ENCODE results near the gene EPHB3. TPM values are rescaled to one million over a fixed set of nuclear protein-coding genes. Genes with fewer than 3 reads are reported as not detected.

The EPHB3 gene
- total and polyA plus RNA-seq, 7 donors: 1.6 to 20.2 (median 1.9) TPM

GRCh38 chr3:184523825-184524615 lies 37.6 kb upstream of the EPHB3 start:
- no peaks in the 10 kb centered on the region for H3K36me3 ChIP-seq
- DNase-seq: no peak
- intact Hi-C loops (cut with DNase I): no loop called here
- TF ChIP-seq POLR2AphosphoS5 (IDR thresholded peaks at IDR 0.05): peak in 1 of 4 donors; percentile 44
- TF ChIP-seq EP300 (IDR thresholded peaks at IDR 0.05): no peak
- TF ChIP-seq, protein P1, sequence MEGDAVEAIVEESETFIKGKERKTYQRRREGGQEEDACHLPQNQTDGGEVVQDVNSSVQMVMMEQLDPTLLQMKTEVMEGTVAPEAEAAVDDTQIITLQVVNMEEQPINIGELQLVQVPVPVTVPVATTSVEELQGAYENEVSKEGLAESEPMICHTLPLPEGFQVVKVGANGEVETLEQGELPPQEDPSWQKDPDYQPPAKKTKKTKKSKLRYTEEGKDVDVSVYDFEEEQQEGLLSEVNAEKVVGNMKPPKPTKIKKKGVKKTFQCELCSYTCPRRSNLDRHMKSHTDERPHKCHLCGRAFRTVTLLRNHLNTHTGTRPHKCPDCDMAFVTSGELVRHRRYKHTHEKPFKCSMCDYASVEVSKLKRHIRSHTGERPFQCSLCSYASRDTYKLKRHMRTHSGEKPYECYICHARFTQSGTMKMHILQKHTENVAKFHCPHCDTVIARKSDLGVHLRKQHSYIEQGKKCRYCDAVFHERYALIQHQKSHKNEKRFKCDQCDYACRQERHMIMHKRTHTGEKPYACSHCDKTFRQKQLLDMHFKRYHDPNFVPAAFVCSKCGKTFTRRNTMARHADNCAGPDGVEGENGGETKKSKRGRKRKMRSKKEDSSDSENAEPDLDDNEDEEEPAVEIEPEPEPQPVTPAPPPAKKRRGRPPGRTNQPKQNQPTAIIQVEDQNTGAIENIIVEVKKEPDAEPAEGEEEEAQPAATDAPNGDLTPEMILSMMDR (IDR thresholded peaks at IDR 0.05): no peak
- TF ChIP-seq POLR2A (IDR thresholded peaks at IDR 0.05): no peak
- peaks cover 12 to 77% (median 42%) of the 10 kb centered on the region in 3 donors for H3K27me3 ChIP-seq
- peaks cover 0 to 19% (median 15%) of the 10 kb centered on the region in 4 donors for H3K4me1 ChIP-seq
- no peaks in the 10 kb centered on the region for H3K9me3 ChIP-seq
- 43 to 52% methylated on average over 7 of the region's 7 CpGs for WGBS, 2 donors
- H3K4me3 ChIP-seq: no peak overlapping the region
- H3K27ac ChIP-seq: no peak overlapping the region

GRCh38 chr3:184524981-184525336 lies 36.6 kb upstream of the EPHB3 start:
- TF ChIP-seq, protein P1 (IDR thresholded peaks at IDR 0.05): no peak
- no peak for TF ChIP-seq EP300 (IDR thresholded peaks at IDR 0.05)
- no peak for TF ChIP-seq POLR2AphosphoS5 (IDR thresholded peaks at IDR 0.05)
- no peak for TF ChIP-seq POLR2A (IDR thresholded peaks at IDR 0.05)
- no peaks in the 10 kb centered on the region for H3K36me3 ChIP-seq
- DNase-seq: no peak
- peak overlapping the region in 2 of 4 donors; percentile 32 to 35 for H3K27ac ChIP-seq
- no peaks in the 10 kb centered on the region for H3K9me3 ChIP-seq
- peak overlapping the region in 3 of 4 donors; percentile 37 to 46 (median 44) for H3K4me3 ChIP-seq
- H3K4me1 ChIP-seq: peaks cover 0 to 19% (median 15%) of the 10 kb centered on the region in 4 donors
- intact Hi-C loops (cut with DNase I): no loop called here
- peaks cover 12 to 85% (median 42%) of the 10 kb centered on the region in 3 donors for H3K27me3 ChIP-seq
- WGBS, 2 donors: 1% methylated on average over 7 of the region's 7 CpGs

DNA sequence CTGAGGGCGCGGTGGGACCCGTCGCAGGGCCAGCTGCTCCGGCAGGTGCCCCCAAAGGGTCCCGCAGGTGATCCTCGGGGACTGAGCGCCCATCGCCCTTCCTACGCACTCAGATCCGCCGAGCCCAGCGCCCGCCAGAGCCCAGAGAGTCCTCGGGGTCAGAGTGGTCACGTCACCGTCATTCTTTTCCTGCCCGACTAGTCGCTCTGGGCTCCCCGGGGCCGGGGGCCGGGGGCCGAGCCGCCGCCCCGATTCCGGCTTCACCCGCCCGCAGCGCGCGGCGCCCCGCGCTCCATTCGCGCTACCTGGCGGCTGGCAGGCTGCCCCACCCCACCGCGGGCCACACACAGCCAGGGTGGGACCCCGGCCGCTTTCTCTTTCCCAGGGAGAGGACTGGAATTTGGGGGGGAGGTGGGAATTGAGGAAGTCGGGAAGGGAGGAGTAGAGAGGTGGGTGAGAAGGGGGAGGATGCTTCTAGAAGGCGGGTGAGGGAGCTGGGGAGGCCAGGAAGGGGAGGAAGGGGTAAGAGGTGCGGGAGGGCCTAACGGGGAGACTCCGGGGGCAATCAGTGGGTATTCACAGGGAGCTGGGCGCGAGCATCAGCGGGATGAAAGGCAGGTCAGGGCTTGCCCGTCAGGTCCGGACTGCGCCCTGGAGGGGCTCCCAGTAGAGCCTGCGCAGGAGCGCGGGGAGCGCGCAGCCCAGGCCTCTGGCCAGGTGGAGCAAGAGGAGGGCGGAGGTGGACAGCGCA lies 36.1 kb upstream of the EPHB3 start:
- Histone ChIP-seq H3K4me1 (peaks cover 0 to 19% (median 15%) of the 10 kb centered on the region in 4 donors), H3K27me3 (peaks cover 12 to 88% (median 41%) of the 10 kb centered on the region in 3 donors), H3K4me3 (peak overlapping the region in 3 of 4 donors; percentile 37 to 46 (median 44)), H3K27ac (peak overlapping the region in 2 of 4 donors; percentile 32 to 35), H3K36me3 (no peaks in the 10 kb centered on the region), H3K9me3 (no peaks in the 10 kb centered on the region)
- intact Hi-C loops (cut with DNase I): no loop called here
- DNase-seq: no peak
- no peak for TF ChIP-seq POLR2AphosphoS5 (IDR thresholded peaks at IDR 0.05)
- no peak for TF ChIP-seq POLR2A (IDR thresholded peaks at IDR 0.05)
- TF ChIP-seq, protein P1 (IDR thresholded peaks at IDR 0.05): no peak
- no peak for TF ChIP-seq EP300 (IDR thresholded peaks at IDR 0.05)
- 3 to 4% methylated on average over 60 of the region's 60 CpGs for WGBS, 2 donors

DNA sequence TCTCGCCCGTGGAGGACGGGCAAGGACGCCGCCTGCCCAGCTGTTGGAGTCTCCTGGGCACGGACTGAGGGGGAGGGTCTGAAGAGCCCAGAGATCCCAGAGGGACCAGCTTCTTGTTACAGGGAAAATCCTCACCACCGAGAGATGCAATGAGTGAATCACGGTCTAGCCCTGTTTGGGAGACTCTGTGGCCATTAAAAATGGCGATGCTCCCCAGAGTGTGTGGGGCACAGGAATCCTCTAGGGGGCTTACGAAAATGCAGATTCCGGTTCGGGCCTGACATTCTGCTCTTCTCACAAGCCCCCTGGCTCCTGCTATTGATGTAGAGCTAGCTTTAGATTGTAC lies 35.5 kb upstream of the EPHB3 start:
- TF ChIP-seq POLR2A (IDR thresholded peaks at IDR 0.05): no peak
- TF ChIP-seq EP300 (IDR thresholded peaks at IDR 0.05): no peak
- no peak for TF ChIP-seq POLR2AphosphoS5 (IDR thresholded peaks at IDR 0.05)
- TF ChIP-seq, protein P1 (IDR thresholded peaks at IDR 0.05): no peak
- peak overlapping the region in 2 of 4 donors; percentile 44 to 46 for H3K4me3 ChIP-seq
- peak overlapping the region in 1 of 4 donors; percentile 32 for H3K27ac ChIP-seq
- H3K9me3 ChIP-seq: no peaks in the 10 kb centered on the region
- 19 to 28% methylated on average over 12 of the region's 12 CpGs for WGBS, 2 donors
- no peak for DNase-seq
- intact Hi-C loops (cut with DNase I): no loop called here
- H3K4me1 ChIP-seq: peaks cover 0 to 19% (median 15%) of the 10 kb centered on the region in 4 donors
- peaks cover 12 to 91% (median 36%) of the 10 kb centered on the region in 3 donors for H3K27me3 ChIP-seq
- H3K36me3 ChIP-seq: no peaks in the 10 kb centered on the region

All from sigmoid colon (tissue), 7 donors.